HCT116 (cell line): ENCODE measurements around the gene C20orf204. TPM values are rescaled to one million over a fixed set of nuclear protein-coding genes. Genes with fewer than 3 reads are reported as not detected.

Experiments used
- ATF3 ChIP-seq: IDR thresholded peaks from 2 replicates; pipeline ENCODE4 v1.6.1; 2012
- CBX3 ChIP-seq: IDR thresholded peaks from 2 replicates; pipeline ENCODE4 v1.6.1; 2012; ENCODE audit warnings: low read depth
- CEBPB ChIP-seq: IDR thresholded peaks from 2 replicates; pipeline ENCODE4 v1.6.1; 2012; ENCODE audit warnings: low read depth
- EGR1 ChIP-seq: IDR thresholded peaks from 2 replicates; pipeline ENCODE4 v1.6.1; 2012; ENCODE audit warnings: low read depth
- ELF1 ChIP-seq: IDR thresholded peaks from 2 replicates; pipeline ENCODE4 v1.6.1; 2012; ENCODE audit warnings: low read depth, borderline replicate concordance
- EZH2phosphoT487 ChIP-seq: fragments of 200-600 bp; IDR thresholded peaks from 2 replicates; pipeline ENCODE4 v1.6.1; 2018; ENCODE audit warnings: antibody characterized with exemption, borderline replicate concordance
- JUND ChIP-seq: IDR thresholded peaks from 2 replicates; pipeline ENCODE4 v1.6.1; 2012
- POLR2A ChIP-seq: IDR thresholded peaks from 2 replicates; pipeline ENCODE4 v1.7.0; 2011; ENCODE audit warnings: borderline replicate concordance; ENCODE audit not compliant: insufficient read depth, insufficient read length; ENCODE audit errors: extremely low read depth
- POLR2AphosphoS5 ChIP-seq: IDR thresholded peaks from 2 replicates; pipeline ENCODE4 v1.6.1; 2011; ENCODE audit warnings: mild to moderate bottlenecking, low read depth, low read length, moderate library complexity
- RAD21 ChIP-seq: IDR thresholded peaks from 2 replicates; pipeline ENCODE4 v1.6.1; 2012; ENCODE audit warnings: low read depth, mild to moderate bottlenecking
- REST ChIP-seq: IDR thresholded peaks from 2 replicates; pipeline ENCODE4 v1.6.1; 2012; ENCODE audit warnings: low read depth
- SP1 ChIP-seq: IDR thresholded peaks from 2 replicates; pipeline ENCODE4 v1.6.1; 2012; ENCODE audit warnings: low read depth
- YY1 ChIP-seq: IDR thresholded peaks from 2 replicates; pipeline ENCODE4 v1.6.1; 2011; ENCODE audit warnings: low read length, low read depth, moderate library complexity, mild to moderate bottlenecking; ENCODE audit not compliant: insufficient replicate concordance; ENCODE audit errors: extremely low read depth
- ZFX ChIP-seq: fragments of 450-650 bp; IDR thresholded peaks from 2 replicates; pipeline ENCODE4 v1.6.1; 2017
- total RNA-seq: library from RNA; stranded (reverse); gene quantifications from one replicate; pipeline ENCODE4 v1.2.1, GENCODE V29; 2021; ENCODE audit not compliant: unreplicated experiment

C20orf204 gene
- total RNA-seq, 1 experiment from 2014 or later = 2.5 TPM

- TF ChIP-seq REST (no peak), POLR2A (no peak), ELF1 (no peak), YY1 (no peak), ZFX (no peak), POLR2AphosphoS5 (no peak), CBX3 (no peak), EZH2phosphoT487 (no peak), JUND (no peak), CEBPB (no peak), ATF3 (no peak), EGR1 (no peak), RAD21 (no peak), SP1 (no peak)
These were observed 34.4 kb downstream of the C20orf204 start (continued) for GRCh38 chr20:64070244-64070993.
